Activated CD4-positive, CD25-positive, alpha-beta regulatory T cell treated with anti-CD3 and anti-CD28 coated beads, Interleukin-2, amount 50 U/mL, for 24 hours (primary cell): ENCODE measurements around the gene TANC1.

Experiments
- ATAC-seq, 2 donors: fragments of 150-1000 bp; cut with Tn5 transposase; one replicate each; pipeline ENCODE4 v1.10.0; 2021; ENCODE audit warnings: mild to moderate bottlenecking in 1 of 2, moderate library complexity in 1 of 2

Gene TANC1

DNA sequence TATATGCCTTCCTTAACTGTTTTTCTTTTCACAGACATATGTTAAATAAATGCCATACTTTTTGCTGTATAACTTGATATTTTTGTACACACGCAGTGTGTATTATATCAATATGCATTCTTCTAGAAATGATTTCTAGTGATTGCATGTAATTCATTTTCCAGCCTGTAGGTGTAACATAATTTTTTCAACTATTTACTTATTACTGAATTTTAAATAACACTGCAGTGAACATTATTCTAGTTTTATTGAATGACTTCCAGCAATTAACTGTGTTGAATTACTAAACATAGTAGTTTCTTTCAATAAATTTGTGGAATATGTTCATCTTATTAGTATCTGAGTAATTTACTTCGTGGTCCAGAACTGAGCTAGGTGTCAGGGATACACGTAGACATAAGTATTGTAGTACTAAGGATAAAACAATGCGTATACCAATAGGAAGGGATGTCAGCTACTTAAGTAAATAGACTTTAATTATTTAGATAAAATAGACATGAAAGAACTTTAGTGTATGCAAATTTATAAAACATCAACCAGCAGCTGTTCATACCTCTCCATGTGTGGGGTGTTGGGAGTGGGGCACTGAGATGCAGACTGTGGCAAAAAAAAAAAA lies 28.0 kb downstream of the TANC1 start:
- ATAC-seq: no peak

DNA sequence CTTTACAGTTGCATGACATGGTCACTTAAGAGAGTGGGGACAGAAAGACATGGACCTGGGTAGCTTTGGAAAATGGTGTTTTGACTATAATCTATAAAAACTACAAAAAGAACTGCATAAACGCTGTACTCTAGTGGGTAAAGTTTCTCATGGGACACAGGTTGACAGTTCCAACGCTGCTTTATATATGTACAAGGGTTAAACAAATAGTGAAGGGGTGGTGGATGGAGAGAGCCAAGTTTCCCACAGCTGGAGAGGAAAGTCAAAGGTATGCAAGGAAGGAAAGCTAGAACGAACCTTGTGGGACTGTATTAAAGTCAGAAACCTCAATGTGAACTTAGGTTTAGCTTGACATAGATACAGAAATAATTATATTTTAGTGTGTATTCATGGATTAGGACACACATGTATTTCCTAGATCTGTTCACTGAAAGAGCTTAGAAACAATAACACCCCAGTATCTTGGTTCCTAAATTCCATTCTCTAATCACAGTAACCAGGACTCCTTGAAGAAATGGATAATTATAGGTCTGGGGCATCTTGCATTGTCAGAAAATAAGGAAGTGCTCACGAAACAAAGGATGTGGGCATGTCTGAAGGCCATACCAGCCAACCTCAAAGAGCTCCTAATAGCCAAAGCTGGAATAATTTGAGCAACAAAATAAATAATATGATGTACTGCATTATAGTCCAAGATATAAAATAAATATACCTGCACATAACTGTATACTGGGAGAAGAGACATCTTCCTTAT lies 28.8 kb downstream of the TANC1 start:
- ATAC-seq: no peak

DNA sequence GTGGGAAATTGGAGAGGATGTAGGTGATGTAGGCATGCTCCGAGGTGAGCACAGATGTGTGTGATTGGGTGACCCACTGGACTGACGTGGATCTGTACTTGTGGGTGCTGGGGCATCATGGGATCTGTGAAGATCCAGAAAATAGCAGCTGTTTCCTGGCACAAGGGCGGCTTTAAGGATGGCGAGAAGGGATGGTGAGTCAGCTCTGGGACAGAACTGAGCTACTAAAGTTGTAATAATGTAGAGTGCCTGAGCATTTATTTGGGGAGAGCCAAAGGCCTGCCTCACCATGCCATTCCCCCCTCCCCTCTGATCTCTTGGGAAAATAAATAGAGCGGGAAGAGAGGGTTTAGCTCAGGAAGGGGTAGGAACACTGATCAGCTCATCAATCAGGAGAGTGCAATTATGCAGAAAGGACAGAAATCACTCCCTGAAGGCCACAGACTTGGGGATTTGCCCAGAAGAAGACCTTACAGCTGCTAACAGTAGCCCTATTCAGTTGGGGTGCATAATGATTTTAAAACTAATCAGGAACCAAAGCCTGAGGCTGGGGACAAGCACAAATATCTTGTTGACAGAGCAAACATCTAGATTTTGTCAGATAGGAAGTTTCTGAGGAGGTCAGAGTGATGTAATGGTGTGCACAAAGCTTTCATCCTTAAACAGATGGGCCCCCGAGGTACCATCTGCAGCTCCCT lies 30.3 kb downstream of the TANC1 start:
- no peak for ATAC-seq

DNA sequence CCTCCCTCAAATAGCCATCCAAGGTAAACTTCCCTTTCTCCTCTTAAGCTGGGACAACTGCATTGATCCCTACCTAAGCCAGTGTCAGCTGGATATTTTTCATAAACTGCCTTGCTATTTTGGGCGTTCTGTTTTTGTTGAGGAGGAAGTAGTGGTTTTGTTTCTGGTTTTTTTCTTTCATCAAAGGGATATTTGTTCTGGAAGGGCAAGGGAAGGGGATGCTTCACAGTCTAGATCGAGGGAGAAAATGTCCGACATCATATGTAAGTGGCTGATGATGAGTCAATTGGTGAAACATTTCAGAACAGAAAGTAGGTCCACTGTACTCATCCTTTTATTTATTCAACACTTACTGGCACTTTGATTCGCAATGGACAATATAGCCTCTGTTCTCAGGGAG lies 31.0 kb downstream of the TANC1 start:
- no peak for ATAC-seq

DNA sequence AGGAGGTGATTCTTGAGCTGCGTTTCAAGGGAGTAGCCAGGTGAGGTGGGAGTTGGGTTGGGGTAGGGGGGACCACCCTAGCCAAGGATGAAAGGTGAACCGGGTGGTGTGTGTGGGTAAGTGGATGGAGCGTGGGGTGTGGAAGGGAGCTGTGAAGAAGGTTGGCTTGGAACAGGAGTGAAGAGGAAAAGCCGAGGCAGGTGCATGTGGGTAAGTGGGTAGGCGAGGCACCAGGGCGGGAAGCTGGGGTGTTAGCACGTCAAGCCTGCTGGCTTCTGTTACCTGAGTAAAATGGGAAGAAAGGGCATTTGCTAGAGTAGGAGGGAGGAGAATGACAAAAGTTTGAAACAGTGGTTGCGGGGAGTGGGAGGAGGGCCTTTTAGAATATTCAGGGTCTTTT lies 31.6 kb downstream of the TANC1 start:
- no peak for ATAC-seq

DNA sequence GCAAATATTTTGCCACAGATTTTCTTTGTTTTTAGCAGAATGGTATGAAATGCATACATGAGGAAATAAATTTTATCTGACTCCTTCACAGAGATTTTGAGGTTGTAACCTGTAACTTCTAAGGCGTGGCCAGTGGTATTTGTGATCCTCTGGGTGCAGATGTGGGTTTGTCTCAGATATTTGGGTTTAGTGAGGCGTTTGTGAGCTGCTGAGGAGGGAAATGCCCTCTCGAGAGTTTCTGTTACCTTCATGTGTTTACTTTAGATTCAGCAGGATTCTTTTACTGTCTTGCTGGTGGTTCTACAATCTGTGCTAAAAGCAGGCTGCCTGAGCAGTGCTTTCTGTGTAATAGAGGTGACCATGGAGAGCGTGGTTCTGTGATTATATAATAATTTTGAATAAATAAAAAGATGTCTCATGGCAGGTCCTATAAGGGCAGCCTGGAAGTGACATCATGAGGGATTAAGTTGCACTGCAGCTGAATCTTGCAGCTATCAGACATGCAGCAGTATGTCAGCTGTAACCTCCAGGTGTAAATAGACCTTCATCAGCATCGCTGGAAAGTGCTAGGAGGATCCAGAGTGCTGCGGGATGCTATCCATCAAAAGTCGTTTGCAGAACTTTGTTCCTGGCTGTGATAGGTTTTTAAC lies 34.1 kb downstream of the TANC1 start:
- no peak for ATAC-seq

DNA sequence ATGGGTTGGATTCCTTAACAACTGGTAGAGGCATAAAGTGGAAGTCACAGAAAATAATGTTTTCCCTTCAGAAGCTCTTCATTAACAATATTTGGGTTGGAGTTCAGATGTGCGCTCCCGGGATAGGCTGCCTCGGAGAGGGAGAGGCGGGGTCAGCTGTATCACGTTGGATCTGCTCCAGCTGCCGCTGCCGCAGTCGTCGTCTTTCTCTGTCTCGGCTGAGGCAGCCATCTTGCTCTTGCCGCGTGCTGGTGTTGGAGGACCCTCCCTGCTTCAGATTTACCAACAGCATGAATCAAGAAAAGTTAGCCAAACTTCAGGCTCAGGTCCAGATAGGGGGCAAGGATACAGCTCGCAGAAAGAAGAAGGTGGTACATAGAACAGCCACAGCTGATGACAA lies 35.1 kb downstream of the TANC1 start:
- ATAC-seq: no peak

DNA sequence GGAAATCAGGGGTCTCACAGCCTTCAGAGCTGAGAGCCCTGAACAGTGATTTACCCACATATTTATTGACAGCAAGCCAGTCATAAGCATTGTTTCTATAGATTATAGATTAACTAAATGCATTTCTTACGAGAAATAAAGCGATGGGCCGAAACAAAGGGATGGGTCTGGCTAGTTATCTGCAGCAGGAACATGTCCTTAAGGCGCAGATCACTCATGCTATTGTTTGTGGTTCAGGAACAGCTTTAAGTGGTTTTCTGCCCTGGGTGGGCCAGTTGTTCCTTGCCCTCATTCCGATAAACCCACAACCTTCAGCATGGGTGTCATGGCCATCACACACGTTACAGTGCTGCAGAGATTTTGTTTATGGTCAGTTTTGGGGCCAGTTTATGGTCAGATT lies 36.4 kb downstream of the TANC1 start:
- no peak for ATAC-seq

DNA sequence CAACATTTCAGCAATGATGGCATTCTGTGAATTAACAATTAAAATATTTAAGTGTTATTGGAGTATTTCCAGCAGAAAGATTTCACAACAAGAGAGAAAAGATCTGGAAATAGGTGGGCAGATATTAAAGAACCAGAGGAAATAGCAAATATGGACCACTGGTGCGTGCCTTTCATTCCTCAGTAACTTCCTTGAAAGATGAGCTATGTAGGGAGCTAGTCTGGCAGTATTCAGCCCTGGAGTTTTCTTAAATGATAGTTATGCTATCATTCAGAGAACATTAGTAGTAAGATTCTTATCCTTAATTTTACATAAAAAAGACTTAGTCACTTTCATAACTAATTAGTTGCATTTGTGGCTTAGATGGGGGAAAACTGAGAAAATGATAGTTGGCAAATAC lies 41.5 kb downstream of the TANC1 start:
- no peak for ATAC-seq

DNA sequence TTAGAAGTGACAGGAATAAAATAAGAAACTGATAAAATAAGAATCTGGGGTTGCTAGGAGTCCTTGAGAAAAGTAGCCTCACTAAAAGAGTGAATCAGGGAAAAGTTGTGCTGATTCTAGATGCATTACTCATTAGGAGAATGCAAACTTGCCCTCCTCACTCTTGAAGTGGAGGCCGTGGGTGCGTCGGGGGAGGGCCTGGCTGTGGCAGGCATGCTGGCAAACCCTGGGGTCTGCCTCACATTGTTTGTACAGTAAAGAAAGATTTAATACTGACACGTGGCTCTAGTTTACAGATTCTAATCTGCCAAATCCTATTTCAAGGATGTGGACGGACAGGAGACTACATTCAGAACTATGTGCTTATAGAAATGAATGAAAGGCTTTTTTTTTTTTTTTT lies 41.9 kb downstream of the TANC1 start:
- ATAC-seq: no peak

DNA sequence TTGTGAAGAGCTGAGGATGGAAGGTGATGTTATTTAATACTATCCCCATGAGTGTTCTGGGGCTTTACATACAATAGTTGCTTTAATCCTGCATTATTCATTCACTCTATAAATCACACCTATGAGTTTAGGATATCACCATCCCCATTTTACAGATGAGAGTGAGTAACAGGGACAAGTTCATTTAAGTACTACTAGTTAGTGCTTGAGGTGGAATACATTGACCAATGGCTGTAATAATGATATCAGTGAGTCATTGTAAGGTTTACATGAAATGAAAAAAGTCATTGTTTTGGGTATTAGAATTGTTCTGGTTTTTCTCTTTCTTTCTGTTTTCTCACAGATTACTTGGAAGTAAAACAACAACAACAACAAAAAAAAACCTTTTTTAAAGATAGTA lies 42.5 kb downstream of the TANC1 start:
- ATAC-seq: no peak

DNA sequence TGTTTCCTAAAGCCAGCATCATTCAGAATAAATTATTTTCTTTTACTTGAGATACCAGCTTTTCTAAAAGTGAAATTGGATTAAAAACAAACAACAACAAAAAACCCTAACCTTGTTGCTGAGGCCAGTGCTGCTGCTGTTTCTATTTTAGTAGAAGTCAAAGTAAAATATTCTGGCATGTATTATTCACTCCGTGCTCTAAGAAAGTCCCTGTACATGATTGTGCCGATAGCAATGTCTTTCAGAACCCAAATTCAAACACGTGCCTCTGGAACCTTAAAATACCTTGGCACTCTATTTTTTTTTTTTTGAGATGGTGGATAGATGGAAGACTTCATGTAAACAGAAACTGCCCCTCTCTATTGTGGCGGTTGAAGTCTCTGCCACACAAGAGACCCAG lies 43.7 kb downstream of the TANC1 start:
- no peak for ATAC-seq

DNA sequence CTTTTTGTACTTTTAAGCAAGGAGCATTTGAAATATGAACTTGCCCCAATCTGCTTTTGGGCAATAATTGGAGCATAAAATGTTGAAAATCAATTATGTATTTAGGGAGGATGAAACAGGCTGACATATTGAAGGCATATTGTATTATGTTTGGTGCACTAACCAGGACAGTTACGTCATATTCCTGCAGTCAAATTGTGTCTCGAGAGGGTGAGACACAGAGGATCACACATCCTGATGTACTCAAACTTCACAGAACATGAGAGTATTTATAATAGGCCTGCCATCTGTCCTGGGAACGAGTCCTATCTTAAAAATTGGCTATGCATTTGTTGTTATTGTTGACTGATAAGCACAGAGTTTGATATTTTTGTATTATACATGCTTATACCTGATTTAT lies 44.7 kb downstream of the TANC1 start:
- no peak for ATAC-seq

DNA sequence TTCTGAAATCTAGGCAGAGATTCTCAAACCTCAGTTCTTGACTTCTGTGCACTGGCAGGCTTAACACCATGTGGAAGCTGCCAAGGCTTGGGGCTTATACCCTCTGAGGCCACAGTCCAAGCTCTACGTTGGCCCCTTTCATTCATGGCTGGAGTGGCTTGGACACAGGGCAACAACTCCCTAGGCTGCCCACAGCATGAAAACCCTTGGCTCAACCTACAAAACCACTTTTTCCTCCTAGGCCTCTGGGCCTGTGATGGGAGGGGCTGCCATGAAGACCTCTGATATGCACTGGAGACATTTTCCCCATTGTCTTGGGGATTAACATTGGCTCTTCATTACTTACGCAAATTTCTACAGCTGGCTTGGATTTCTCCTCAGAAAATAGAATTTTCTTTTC lies 46.7 kb downstream of the TANC1 start:
- no peak for ATAC-seq

DNA sequence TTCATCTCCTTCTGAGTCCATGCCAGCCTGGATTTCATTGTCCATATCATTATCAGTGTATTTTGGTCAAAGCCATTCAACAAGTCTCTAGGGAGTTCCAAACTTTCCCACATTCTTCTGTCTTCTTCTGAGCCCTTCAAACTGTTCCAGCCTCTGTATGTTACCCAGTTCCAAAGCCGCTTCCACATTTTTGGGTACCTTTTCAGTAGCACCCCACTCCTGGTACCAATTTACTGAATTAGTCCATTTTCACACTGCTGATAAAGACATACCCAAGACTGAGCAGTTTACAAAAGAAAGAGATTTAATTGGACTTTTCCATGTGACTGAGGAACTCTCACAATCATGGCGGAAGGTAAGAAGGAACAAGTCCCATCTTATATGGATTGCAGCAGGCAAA lies 47.4 kb downstream of the TANC1 start:
- ATAC-seq: no peak

DNA sequence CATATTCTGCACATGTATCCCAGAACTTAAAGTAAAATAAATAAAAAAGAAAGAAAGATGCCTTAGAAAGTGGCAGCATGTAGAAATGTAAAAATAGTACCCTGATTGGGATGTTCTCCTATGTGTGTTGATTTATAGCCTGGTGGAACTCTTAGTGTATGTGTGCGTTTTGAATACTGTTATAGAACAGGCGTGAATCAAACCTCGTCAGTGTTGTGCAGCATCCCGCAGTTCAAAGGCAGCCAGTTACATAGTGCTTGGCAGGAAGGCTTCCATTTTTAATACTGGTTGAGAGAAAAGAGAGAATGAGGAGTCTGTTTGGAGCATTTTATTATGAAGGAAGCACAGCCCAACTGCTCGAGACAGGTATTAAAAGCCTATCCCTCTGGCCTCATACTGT lies 49.4 kb downstream of the TANC1 start:
- no peak for ATAC-seq

DNA sequence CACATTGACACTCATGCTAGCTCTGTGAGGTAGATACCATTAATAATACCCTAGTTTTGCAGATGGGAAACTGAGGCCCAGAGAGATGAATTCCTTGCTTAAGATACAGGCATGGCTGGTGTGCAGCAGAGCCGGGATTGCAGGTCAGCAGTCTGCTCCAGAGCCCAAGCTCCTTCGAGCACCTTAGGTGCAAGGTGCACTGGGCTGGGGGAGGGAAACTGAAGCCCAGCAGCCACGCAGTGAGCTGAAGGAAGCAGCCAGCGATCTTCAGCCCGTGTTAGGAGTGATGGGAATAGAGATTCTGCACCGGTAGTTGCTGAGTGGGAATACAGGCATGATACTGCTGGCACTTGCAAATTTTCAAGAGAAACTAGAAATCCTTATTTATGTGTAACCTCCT lies 50.6 kb downstream of the TANC1 start:
- ATAC-seq: no peak

DNA sequence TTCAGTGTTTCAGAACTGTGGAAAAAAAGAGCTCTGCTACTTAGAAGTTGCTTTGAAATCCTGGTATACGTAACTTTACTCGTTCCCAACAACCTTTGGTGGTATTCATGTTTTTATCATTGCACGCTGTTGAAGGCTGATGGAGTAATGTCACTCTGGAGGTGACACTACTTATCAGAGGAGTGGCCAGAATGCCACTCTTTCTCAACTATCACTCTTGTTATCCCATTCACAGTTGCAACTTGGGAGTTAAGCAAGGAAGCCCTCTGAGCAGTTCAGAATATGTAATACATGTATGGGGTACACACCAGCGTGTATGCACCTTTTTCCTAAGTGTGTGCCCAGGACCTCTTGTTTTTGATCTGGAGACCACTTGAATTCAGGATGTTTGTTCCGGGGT lies 53.6 kb downstream of the TANC1 start:
- ATAC-seq: no peak

DNA sequence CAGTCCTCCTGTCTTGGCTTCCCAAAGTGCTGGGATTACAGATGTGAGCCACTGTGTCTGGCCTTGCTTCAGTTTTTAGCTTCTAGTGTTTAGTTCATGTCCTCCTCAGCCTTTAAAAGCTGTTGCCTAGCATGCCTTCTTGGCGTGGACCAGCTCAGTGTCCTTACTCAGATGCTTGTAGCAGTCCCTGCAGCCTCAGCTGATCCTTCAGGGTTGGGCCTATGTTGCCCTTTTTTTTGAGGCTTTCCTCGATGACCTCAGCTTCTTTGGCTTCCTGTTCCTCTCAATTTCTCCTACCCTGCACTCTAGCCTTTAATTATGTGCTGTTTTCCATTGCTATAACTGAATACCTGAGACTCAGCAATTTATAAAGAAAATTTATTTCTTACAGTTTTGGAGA lies 57.7 kb downstream of the TANC1 start:
- ATAC-seq: no peak

DNA sequence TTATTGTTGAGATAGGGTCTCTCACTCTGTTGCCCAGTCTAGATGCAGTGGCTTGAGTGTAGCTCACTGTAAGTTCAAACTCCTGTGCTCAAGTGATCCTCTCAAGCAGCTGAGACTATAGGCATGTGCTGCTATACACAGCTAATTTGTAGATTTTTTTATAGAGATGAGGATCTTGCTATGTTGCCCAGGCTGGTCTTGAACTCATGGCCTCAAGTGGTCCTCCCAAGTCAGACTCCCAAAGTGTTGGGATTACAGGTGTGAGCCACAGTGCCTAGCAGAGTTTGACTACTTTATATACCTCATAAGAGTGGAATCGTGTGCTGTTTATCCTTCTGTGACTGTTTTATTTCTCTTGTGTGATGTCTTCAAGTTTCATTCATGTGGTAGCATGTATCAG lies 60.3 kb downstream of the TANC1 start:
- no peak for ATAC-seq

DNA sequence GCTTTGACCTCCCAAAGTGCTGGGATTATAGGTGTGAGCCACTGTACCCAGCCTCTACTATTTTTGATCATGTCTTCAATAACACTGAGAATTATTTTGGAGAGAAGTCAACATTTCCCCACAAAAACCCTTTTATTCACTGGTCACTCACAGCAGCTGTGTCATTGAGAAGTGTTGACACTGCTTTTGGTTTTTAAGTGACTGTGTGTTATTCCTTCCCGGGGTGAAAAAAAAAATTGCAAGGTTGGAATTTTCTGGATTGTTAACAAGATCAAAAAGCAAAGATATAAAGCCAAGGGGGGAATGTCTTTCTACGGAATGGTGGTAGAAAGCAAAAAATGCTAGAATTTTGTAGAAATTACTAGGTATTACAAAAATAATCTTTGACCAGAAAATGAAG lies 61.5 kb downstream of the TANC1 start:
- ATAC-seq: no peak

DNA sequence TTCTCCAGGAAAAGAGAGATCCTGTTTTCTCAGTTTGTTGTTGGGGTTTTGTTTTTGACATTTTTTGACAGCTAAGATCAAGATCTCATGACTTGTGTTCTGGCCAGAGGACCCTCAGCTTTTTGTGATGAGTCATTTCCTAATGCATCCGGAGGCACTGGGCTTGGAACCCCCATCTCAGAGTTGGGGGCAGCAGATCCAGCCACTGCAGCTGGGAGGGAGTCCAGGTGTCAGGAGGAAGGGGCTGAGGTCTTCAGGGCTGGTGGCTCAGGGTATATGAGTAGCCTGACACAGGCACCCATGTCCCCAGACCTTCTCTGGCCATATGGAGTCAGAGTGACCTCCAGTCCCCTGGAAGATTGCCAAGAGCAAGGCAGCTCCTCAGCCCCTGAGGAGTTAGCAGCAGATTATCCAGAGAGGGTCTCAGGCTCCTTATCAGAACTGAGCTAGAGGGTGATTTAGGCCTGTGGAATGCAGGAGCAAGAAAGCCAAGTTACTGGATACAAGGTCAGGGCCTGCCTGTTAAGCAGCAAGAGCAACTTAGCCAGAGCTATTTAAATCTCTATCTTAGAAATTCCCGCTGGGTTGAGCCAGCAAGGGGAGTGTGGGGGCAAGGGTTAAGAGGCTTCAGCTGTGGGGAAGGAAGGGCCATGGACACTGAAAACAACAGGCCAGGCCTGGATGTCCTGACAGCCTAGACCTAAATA lies 62.4 kb downstream of the TANC1 start:
- no peak for ATAC-seq

DNA sequence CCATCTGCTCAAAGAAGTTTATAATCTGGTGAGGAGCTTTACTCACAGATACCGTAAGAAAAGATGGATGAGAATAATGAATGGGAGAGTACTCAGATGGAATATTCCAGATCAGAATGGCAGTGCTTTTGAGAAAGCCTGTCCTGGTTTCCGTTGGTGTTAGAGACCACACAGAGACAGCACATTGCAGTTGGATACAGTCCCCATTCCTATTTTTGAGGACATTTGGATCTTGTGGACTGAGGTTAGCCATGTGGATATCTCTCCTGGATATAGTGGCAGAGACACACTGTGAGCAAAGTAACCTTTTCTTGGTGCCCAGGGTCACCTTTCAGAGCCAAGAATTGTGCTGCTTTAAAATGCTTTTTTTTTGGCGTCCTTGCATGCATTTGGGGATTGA lies 63.7 kb downstream of the TANC1 start:
- no peak for ATAC-seq
